HG03196 (cell line): Measurements from ENCODE around the gene USP10.
"Not testable (repeated sequence)": the region's sequence is repeated elsewhere in the genome, so short reads cannot be mapped to it uniquely, and the experiment has no call there.

Experiments
- ATAC-seq: cut with Tn5 transposase; IDR thresholded peaks from one replicate; pipeline ENCODE4 v1.9.1; 2021; ENCODE audit not compliant: unreplicated experiment

The USP10 gene

DNA sequence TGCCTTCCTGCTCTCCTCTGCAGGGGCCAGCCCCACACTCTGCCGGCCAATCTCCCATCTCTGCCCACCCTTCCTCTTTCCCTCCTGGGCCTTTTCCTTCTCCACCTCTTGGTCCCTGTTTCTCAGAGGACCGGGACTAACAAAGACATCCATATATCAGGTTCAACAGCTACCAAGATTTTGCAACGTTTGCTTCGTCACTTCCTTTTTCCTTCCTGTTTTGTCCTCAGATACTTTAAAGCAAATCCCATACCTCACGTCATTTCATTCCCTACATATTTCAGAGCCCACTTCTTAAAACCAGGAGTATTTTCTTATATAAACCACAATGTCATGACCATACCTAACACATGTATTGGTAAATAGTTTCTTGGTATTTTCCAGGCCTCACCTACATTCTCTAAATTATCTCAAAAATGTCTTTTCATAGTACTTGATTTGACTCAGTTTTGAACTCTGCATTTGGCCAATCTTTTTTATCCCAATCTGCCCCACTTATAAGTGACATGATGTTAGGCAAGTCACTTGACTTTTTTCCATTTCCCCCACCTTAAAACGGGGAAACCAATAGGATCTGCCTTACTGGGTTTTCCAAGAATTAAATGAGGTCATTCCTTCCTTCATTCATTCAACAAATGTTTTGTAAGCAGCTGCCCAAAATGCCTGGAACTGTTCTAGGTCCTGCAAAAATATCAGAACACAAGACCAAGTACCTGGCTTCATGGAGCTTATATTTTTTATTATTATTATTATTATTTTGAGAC, 7.2 kb upstream of the USP10 start:
- no peak for ATAC-seq

- ATAC-seq: not testable (repeated sequence)
Measured at GRCh38 chr16:84693869-84694268, 5.9 kb upstream of the USP10 start.

DNA sequence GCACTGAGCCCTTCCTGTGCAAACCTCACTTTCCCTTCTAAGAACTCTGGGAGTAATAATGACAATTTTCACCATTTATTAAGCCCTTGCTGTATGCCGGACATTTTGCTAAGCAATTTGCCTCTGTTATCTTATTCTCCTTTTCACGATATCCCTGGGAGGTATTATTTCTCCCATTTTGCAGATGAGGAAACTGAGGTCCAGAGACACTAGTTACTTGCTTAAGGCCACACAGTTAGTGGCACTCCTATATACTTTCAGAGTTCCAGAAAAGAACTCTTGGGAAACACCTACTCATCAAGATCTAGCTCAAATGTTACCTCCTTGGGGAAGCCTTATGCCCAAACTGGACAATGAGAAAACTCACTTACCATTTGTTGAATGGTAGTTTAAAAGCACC, 4.8 kb upstream of the USP10 start:
- no peak for ATAC-seq

- no peak for ATAC-seq
Measured at GRCh38 chr16:84699147-84699711, 571 bp upstream of the USP10 start.

- ATAC-seq: peak; percentile 22
Measured at GRCh38 chr16:84700446-84701300, 873 bp downstream of the USP10 start.

GRCh38 chr16:84703681-84704080, 3.9 kb downstream of the USP10 start:
- ATAC-seq: no peak

DNA sequence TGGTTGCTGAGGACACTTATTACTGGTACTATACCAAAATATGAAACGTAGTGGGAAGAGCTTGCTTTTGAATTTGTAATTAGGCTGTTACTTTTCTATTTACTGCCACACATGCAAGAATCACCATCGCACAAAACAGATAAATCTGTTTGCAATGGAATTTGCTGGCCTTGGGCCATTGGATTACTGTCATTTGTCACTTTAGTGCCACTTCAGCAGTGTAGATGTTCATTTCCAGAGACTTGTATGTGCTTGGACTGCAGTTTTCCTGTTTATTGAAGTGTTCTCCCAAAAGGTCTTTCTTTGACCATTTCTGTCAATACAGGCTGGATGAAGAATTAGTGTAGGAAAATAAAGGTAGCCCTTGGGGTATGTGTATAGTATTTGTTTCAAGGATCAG, 4.5 kb downstream of the USP10 start:
- ATAC-seq: no peak

GRCh38 chr16:84706856-84707255, 7.1 kb downstream of the USP10 start:
- ATAC-seq: no peak

GRCh38 chr16:84709609-84710008, 9.8 kb downstream of the USP10 start:
- no peak for ATAC-seq

DNA sequence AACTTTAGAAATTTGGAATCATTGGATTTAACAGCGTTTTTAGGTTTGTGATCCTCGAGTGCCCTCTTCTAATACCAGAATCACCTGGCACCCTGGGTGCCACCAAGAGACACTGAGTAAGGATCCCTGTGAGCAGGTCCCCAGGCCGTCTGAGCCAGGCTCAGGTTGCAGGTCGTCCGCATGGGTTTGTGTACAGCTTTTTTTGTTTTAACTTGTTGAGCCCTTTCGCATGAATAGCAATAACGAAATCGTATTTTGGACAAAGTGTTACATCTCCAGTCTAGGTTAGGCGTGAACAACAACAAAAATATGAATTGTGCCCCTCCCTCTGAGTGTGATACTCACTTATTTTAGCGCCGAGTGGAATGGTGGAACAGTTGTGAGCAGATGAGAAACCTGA, 10.9 kb downstream of the USP10 start:
- no peak for ATAC-seq

DNA sequence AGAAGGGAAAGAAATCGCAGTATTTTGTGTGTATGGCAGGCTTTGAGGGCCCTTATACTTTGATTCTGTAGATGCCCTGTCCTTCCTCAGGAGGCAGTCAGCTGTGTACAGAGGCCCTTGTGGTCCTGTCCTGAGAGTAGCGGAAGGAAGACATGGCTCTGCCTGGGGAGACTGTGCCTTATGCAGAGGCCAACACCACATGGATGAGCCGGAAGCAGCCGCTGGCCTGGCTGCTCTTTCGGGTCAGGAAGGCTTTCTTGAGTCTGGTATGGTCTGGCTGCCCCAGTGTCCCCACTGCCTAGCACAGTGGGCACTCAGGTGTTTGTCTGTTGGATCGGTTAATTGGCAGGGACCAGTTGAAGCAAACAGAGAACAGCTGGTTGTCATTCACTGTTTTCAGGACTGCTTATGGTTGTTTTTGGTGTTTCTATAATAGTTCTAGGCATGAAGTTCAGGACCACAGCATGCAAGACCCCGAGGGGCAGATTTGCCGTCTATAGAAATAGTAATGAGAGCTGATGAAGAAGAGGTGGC, 12.4 kb downstream of the USP10 start:
- ATAC-seq: no peak

GRCh38 chr16:84712801-84713775, 13.3 kb downstream of the USP10 start:
- no peak for ATAC-seq

GRCh38 chr16:84714028-84714427, 14.2 kb downstream of the USP10 start:
- ATAC-seq: no peak

DNA sequence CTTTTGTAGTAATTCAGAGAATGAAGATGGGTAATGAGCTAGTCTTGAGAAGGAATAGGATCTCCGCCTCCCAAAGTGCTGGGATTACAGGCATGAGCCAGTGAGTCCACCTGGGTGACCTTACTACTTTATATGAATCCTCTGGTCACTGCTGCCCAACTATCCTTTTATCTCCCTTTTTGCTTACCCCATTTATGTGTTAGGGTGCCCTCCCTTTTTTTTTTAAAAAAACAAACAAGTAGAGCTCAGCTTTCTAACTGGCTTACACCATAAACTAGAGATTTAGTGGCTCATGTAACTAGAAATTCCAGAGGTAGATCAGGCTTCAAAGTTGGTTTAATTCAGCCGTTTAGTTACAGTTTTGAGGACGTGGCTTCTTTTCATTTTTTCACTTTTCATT, 15.6 kb downstream of the USP10 start:
- no peak for ATAC-seq

- ATAC-seq: no peak
Measured at GRCh38 chr16:84715854-84716253, 16.1 kb downstream of the USP10 start.

DNA sequence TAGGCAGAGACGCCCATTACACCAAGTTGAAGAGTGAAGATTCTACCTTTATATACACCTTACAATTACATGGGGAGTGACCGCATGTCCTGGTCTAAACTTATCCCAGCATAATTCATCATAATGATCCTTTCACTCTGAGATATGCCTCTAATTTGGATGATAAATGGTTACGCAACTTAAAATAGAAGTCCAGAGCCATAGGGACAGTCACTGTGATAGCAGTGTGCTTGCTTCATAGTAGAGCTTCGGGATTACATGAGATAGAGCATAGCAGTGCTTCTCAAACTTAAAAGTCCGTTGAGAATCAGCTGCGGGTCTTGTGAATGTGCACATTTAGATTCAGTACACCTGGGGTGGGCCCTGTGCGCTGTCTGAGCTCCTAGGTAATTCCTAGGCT, 16.9 kb downstream of the USP10 start:
- ATAC-seq: no peak

- no peak for ATAC-seq
Measured at GRCh38 chr16:84717484-84717883, 17.7 kb downstream of the USP10 start.

DNA sequence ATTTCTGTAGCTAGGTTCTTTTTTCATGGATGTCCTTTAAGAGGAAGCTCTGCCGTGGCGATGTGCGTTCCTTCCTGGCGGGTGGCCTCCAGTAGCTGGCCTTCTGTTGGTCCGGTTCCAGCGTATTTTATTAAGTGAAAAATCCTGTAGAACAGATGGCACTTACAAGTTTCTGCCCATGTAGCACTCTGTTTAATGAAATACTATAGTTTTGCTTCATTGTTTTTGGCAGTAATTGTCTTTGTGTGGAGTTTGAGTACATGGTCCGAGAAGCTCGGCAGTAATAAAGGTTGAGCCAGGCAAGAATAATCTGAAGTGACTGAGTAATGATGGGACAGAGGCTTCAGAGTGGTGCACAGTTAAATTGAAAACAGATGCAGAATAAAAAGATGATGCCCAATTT, 20.4 kb downstream of the USP10 start:
- no peak for ATAC-seq

DNA sequence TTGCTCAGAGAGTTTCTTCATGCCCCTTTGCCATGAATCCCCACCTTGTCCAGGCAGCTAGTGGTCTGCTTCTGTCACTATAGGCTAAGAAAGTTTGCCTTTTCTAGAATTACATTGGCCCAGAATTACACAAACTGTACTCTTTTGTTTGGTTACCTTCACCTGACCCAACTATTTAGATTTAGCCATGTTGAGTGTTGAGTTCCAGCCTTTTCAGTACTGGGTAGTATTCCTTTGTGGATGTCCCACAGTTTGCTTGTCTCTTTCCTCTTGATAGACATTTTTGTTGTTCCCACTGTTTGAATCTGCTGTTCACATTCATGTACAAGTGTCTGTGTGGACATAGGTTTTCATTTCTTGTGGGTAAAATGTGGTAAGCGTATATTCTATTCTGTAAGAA, 22.3 kb downstream of the USP10 start:
- no peak for ATAC-seq

DNA sequence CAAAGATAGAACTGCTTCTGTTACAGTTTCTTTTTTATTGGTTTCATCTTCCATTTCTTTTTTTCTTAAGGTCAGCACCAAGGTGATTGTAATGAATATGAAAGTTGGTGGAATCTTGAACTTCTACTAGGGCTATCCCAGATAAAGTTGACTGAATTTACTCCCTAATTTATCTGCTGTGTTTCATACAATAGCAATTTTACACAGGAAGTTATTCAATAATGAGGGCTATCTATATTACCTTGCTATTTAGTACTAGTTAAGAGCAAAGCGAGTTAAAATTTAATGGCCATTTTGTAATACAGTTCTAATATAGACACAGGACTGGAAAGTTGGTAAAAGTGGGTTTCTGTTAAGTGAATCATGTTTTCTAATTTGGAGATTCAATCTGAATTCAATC, 24.1 kb downstream of the USP10 start:
- ATAC-seq: no peak
